Measurements from ENCODE around the gene ZFAND5.
A peak's percentile ranks its signal among the peaks of the same experiment; 100 is the strongest.

Gene ZFAND5

GRCh38 chr9:72349911-72350310 is 15.1 kb downstream of the ZFAND5 start:
- H3K4me3 ChIP-seq (replicated peaks; ENCODE audit: low read depth, low read length), result no peak overlapping the region
- TF ChIP-seq CTCF (IDR thresholded peaks at IDR 0.05; ENCODE audit: low read length, missing control alignments), result no peak
- no peak for DNase-seq (ENCODE audit: low read depth)

GRCh38 chr9:72349240-72349639 is 15.8 kb downstream of the ZFAND5 start:
- TF ChIP-seq CTCF (IDR thresholded peaks at IDR 0.05; ENCODE audit: low read length, missing control alignments), result no peak
- H3K4me3 ChIP-seq (replicated peaks; ENCODE audit: low read depth, low read length), result no peak overlapping the region
- DNase-seq (ENCODE audit: low read depth), result no peak

- no peak for DNase-seq (ENCODE audit: low read depth)
These were observed 18.7 kb downstream of the ZFAND5 start for GRCh38 chr9:72346333-72346732.

GRCh38 chr9:72338631-72339030 is 26.4 kb downstream of the ZFAND5 start:
- H3K4me3 ChIP-seq (replicated peaks; ENCODE audit: low read depth, low read length), result no peak overlapping the region
- TF ChIP-seq CTCF (IDR thresholded peaks at IDR 0.05; ENCODE audit: low read length, missing control alignments), result no peak
- no peak for DNase-seq (ENCODE audit: low read depth)

More at GRCh38 chr9:72346333-72346732, 18.7 kb downstream of the ZFAND5 start:
- TF ChIP-seq CTCF (IDR thresholded peaks at IDR 0.05; ENCODE audit: low read length, missing control alignments), result no peak
- H3K4me3 ChIP-seq (replicated peaks; ENCODE audit: low read depth, low read length), result no peak overlapping the region

GRCh38 chr9:72337286-72337685 is 27.7 kb downstream of the ZFAND5 start:
- no peak for DNase-seq (ENCODE audit: low read depth)
- TF ChIP-seq CTCF (IDR thresholded peaks at IDR 0.05; ENCODE audit: low read length, missing control alignments), result no peak
- no peak overlapping the region for H3K4me3 ChIP-seq (replicated peaks; ENCODE audit: low read depth, low read length)

GRCh38 chr9:72334658-72335337 is 30.2 kb downstream of the ZFAND5 start:
- H3K4me3 ChIP-seq (replicated peaks; ENCODE audit: low read depth, low read length), result no peak overlapping the region
- TF ChIP-seq CTCF (IDR thresholded peaks at IDR 0.05; ENCODE audit: low read length, missing control alignments), result no peak
- no peak for DNase-seq (ENCODE audit: low read depth)

- no peak for DNase-seq (ENCODE audit: low read depth)
- TF ChIP-seq CTCF (IDR thresholded peaks at IDR 0.05; ENCODE audit: low read length, missing control alignments), result peak; percentile 4
- no peak overlapping the region for H3K4me3 ChIP-seq (replicated peaks; ENCODE audit: low read depth, low read length)
These were observed 31.3 kb downstream of the ZFAND5 start for GRCh38 chr9:72333709-72334108.
